Activated CD8-positive, alpha-beta memory T cell treated with anti-CD3 and anti-CD28 coated beads, Interleukin-2, amount 50 U/mL, for 24 hours (primary cell): ENCODE results near the gene IKZF1.

Experiments
- DNase-seq: peaks from one replicate; pipeline ENCODE4 v3.0.0-alpha.2; 2020; ENCODE audit errors: extremely low read depth

Gene IKZF1

GRCh38 chr7:50283731-50284130, 20.8 kb upstream of the IKZF1 start:
- DNase-seq = no peak

- no peak for DNase-seq
Observed at GRCh38 chr7:50284296-50284695, 20.2 kb upstream of the IKZF1 start.

- DNase-seq = no peak
Observed at GRCh38 chr7:50285269-50285668, 19.2 kb upstream of the IKZF1 start.

- DNase-seq = no peak
Observed at GRCh38 chr7:50287129-50287528, 17.4 kb upstream of the IKZF1 start.

- DNase-seq = no peak
Observed at GRCh38 chr7:50292165-50292757, 12.3 kb upstream of the IKZF1 start.

GRCh38 chr7:50292763-50293162, 11.8 kb upstream of the IKZF1 start:
- DNase-seq = no peak

- DNase-seq = no peak
Observed at GRCh38 chr7:50293509-50294179, 10.9 kb upstream of the IKZF1 start.

GRCh38 chr7:50295133-50295532, 9.4 kb upstream of the IKZF1 start:
- no peak for DNase-seq

- no peak for DNase-seq
Observed at GRCh38 chr7:50296799-50297198, 7.7 kb upstream of the IKZF1 start.

- no peak for DNase-seq
Observed at GRCh38 chr7:50298811-50299562, 5.5 kb upstream of the IKZF1 start.

GRCh38 chr7:50300336-50300735, 4.2 kb upstream of the IKZF1 start:
- DNase-seq = no peak

- no peak for DNase-seq
Observed at GRCh38 chr7:50302486-50303334, 1.8 kb upstream of the IKZF1 start.

- DNase-seq = no peak
Observed at GRCh38 chr7:50303335-50304128, 984 bp upstream of the IKZF1 start.

- DNase-seq = no peak
Observed at GRCh38 chr7:50304911-50305582, 531 bp downstream of the IKZF1 start.

GRCh38 chr7:50305583-50306493, 1.3 kb downstream of the IKZF1 start:
- no peak for DNase-seq

- DNase-seq = no peak
Observed at GRCh38 chr7:50306494-50307367, 2.2 kb downstream of the IKZF1 start.

GRCh38 chr7:50307368-50308032, 3.0 kb downstream of the IKZF1 start:
- no peak for DNase-seq

GRCh38 chr7:50308203-50308531, 3.7 kb downstream of the IKZF1 start:
- no peak for DNase-seq
